HG03025 (cell line): Measurements from ENCODE around the gene BCL2L12.

ENCODE experiments used
- ATAC-seq: cut with Tn5 transposase; IDR thresholded peaks from one replicate; pipeline ENCODE4 v1.9.1; 2021; ENCODE audit warnings: mild to moderate bottlenecking, moderate library complexity; ENCODE audit not compliant: unreplicated experiment, low FRiP score

Gene BCL2L12

DNA sequence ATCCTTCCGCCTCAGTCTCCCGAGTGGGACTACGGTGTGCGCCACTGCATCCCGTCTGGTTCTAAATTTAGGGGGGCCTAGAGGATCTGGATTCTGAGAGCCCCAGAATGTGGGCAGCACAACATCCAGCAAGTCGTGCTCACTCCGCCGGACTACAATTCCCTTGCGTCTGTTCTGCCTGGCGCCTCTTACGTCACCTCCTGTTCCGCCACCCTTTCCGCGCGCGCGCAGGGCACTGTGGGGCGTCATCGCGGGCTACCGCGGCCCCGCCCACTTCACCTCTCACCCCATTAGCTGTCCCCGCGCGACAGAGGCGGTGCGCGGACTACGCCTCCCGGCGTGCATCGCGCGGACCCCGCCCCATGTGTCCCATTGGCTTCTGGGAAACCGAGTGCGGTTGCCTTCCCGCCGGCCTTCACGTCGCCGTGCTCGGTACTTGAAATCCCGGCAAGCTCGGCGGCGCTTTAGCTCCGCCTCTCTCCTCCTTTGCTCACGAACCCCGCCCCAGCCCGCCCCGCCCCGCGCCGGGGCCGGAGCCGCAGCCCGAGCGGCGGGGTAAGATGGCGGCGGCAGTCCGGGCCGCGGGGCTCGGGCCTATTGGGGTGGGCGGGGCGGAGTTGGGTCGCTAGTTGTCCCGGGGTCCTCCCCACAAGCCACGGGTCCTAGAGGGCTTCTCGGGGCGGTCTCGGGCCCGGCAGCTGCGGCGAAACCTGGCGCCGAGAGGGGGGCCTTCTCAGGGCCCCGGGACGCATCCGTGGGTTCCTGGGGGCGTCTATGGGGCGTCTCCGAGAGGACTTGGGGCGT, 23.8 kb upstream of the BCL2L12 start, which contains the start of gene SCAF1:
Gene SCAF1 (plus strand): TSS at position 522 of the 804 bp plus-strand sequence. CDS start 2,818 bp downstream, outside the sequence.
- peak; percentile 64 for ATAC-seq

DNA sequence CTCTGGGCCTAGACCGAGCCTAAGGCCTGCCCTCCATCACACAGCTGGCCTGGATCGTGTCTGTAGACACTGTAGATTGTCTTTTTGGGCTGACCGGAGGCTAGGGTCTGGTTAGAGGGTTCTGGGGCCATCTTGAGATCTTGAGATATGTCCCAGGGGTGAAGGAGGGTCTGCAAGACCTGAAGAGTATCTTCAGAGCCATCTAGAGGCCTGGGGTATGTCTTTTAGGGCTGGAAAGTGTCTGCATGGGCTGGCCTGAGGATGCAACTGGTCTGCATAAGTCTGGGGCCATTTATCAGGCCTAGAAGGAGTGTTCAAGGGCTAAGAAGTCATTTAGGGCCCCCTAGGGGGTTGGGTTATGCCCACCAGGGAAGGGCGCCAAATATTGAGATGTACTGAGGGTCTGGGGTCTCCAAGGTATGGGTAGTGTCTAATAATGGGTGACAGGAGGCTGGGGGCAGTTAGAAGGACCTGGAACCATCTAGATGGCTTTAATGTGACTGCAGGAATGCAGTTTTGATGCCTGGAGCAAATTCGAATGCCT, 23.2 kb upstream of the BCL2L12 start:
- ATAC-seq, result no peak

DNA sequence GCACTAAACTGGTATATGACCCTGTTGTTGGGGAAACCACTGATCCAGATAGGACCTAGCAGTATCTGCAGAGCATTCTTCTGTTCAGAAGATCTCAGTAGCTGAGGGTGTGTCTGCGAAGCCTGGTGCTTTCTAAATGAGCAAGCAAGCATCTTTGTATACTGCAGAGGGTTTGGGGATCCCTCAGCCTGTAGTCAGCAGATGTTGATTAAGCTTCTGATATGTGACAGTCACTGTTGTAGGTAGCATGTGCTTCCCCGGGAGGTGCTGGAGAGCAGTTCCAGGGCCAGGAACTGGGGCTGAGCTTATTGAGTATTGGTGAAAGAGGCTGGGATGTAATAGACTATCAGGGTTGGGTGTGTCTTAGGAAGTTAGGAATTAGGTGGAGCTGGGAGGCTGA, 22.3 kb upstream of the BCL2L12 start:
- no peak for ATAC-seq

DNA sequence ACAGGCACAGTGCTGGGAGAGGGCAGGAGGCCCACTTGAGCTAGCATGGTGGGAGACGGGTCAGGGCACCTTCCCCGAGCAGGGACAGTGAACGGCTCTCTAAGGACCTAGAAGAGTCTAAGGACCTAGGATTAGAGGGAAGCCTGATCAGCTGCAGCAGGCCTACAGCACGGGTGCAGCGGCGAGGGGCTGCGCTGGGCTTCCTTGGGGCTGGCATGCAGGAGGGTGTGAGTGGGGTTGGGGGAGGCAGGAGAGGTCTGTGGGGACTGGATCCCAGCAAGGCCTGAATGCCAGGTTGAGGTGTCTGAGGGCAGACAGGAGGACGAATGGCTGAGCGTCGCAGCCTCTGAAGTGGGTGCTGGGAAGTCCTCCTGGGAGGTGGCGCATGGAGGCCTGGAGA, 20.1 kb upstream of the BCL2L12 start:
- ATAC-seq, result no peak

- ATAC-seq, result no peak
Measured at GRCh38 chr19:49645995-49646394, 19.7 kb upstream of the BCL2L12 start.

DNA sequence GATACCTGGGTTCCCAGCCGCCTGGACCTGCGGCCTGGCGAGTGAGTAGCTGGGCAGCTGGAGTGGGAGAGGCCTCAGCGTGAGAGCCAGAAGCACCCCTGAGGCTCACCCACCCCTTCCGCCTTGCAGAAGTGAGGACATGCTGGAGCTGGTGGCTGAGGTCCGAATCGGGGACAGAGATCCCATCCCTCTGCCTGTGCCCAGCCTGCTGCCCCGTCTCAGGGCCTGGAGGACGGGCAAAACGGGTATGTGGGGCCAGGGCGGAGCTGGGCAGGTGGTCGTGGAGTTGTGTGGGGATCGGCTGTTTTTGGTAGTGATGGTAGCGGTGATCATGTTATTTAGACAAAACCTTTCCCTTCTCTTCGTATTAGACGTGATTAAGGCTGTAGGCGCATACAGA, 19.1 kb upstream of the BCL2L12 start:
- no peak for ATAC-seq

GRCh38 chr19:49651029-49651819, 14.5 kb upstream of the BCL2L12 start:
- no peak for ATAC-seq

DNA sequence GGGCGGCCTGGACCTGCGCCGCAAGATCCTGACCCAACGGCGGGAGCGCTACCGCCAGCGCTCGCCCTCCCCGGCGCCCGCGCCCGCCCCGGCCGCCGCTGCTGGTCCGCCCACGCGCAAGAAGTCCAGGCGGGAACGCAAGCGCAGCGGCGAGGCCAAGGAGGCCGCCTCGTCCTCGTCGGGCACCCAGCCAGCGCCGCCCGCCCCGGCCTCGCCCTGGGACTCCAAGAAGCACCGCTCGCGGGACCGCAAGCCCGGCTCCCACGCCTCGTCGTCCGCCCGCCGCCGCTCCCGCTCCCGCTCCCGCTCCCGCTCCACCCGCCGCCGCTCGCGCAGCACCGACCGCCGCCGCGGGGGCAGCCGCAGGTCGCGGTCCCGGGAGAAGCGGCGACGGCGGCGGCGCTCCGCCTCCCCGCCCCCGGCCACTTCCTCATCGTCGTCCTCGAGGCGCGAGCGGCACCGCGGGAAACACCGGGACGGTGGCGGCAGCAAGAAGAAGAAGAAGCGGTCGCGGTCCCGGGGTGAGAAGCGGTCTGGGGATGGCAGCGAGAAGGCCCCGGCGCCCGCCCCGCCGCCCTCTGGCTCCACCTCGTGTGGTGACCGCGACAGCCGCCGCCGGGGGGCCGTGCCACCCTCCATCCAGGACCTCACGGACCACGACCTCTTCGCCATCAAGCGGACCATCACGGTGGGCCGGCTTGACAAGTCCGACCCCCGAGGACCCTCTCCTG, 13.7 kb upstream of the BCL2L12 start:
- no peak for ATAC-seq

GRCh38 chr19:49652551-49653465, 12.9 kb upstream of the BCL2L12 start:
- no peak for ATAC-seq

GRCh38 chr19:49653466-49653806, 12.3 kb upstream of the BCL2L12 start:
- ATAC-seq, result no peak

DNA sequence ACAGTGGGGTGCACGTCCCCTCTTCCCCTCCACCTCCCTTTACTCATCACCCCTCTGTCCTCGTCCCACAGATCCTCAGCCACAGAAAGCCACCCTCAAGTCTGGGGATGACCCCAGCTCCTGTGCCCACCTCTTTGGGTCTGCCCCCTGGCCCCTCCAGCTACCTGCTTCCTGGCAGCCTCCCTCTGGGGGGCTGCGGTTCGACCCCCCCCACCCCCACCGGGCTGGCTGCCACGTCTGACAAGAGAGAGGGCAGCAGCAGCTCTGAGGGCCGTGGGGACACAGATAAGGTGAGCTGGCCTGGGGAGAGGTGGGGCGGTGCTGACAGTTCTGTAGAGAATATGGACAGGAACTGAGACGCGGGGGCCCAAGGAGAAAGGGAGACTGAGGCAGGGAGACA, 11.2 kb upstream of the BCL2L12 start:
- ATAC-seq, result no peak

DNA sequence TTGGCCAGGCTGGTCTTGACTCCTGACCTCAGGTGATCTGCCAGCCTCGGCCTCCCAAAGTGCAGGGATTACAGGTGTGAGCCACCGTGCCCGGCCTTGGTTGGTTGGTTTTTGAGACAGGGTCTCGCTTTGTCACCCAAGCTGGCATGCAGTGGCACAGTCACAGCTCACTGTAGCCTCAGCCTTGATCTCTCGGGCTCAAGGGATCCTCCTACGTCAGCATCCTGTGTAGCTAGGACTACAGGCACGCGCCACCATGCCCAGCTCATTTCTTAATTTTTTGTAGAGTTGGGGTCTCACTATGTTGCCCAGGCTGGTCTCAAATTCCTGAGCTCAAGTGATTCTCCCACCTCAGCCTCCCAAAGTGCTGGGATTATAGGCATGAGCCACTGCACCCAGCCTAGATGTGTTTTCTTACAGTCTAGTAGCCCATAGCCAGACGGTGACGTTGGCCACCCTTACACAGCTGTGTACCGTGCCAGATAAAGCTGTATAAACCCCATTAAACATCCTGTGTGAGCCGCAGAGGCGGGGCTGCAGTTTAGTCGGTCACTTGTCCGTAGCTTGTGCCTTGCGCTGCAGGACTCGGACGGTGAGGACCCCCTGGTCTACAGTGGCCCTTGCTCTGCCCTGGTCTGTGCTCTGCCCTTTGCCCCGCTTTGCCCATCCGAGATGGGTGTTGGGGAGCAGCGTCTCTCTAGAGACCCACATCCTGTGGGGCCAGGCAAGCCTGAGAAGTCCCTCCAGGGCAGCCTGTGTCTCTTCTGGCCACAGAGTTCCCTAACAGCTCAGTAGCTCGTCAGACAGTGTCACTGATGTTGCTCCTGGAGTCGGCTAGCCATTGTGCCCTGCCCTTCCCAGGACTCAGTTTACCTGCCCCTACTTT, 9.9 kb upstream of the BCL2L12 start:
- ATAC-seq, result no peak

GRCh38 chr19:49656456-49657109, 9.2 kb upstream of the BCL2L12 start:
- ATAC-seq, result no peak

GRCh38 chr19:49657493-49658138, 8.1 kb upstream of the BCL2L12 start:
- ATAC-seq, result no peak

GRCh38 chr19:49658139-49658517, 7.6 kb upstream of the BCL2L12 start:
- no peak for ATAC-seq

DNA sequence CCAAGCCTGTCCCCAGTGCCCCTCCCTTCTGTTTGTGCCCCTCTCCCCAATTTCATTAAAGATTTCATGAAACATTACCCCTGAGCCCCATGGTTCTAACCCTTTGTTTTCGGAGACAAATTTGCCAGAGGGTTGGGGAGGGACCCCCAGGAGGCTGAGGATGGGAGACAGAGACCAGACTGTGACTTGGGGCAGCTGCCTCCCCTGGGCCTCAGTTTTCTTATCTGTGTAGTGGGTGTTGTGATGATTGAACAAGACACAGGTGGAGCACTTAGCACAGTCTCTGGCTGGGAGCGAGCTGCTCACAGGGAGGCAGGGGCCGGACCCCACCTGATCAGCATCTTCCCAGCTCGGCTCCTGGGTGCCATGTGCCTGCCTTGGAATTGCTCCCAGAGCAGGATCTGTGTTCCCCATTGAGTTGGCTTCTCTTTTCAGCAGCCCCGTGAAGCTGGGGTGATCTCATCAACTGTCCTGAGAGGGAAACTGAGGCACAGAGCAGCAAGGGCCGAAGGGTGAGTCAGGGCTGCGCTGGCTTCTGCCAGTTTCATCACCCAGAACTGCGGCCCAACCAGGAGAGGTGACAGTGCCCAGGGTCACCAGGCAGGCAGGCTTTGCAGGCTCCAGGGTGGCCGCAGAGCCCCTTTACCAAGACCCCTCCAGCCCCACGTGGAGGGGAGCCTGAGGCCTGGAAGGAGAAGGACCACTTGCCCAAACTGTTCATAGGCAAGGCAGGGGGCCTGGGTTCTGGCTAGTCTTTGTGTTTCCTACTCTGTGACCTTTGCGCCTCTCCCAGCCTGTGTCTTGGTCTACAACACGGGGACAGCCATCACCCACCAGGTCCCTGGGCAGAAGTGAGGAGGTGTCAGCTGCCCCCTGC, 6.9 kb upstream of the BCL2L12 start:
- ATAC-seq, result no peak
